HG02938 (cell line): ENCODE data around the gene MCOLN1.

Experiments
- ATAC-seq: cut with Tn5 transposase; IDR thresholded peaks from one replicate; pipeline ENCODE4 v1.9.1; 2021; ENCODE audit warnings: mild to moderate bottlenecking, moderate library complexity; ENCODE audit not compliant: unreplicated experiment

The MCOLN1 gene

GRCh38 chr19:7500811-7501450 is 21.5 kb upstream of the MCOLN1 start:
- ATAC-seq, result no peak

- no peak for ATAC-seq
These were observed 19.9 kb upstream of the MCOLN1 start for GRCh38 chr19:7502552-7502951.

- ATAC-seq, result no peak
These were observed 17.7 kb upstream of the MCOLN1 start for GRCh38 chr19:7504684-7505083.

GRCh38 chr19:7505288-7505681 is 17.1 kb upstream of the MCOLN1 start:
- no peak for ATAC-seq

GRCh38 chr19:7505682-7506384 is 16.6 kb upstream of the MCOLN1 start:
- no peak for ATAC-seq

GRCh38 chr19:7506385-7507328 is 15.8 kb upstream of the MCOLN1 start:
- ATAC-seq, result no peak

- ATAC-seq, result no peak
These were observed 14.5 kb upstream of the MCOLN1 start for GRCh38 chr19:7507884-7508283.

GRCh38 chr19:7509625-7510024 is 12.8 kb upstream of the MCOLN1 start:
- no peak for ATAC-seq

GRCh38 chr19:7512400-7512851 is 10.0 kb upstream of the MCOLN1 start:
- ATAC-seq, result no peak

- ATAC-seq, result no peak
These were observed 8.4 kb upstream of the MCOLN1 start for GRCh38 chr19:7513809-7514642.

GRCh38 chr19:7515110-7515644 is 7.2 kb upstream of the MCOLN1 start:
- ATAC-seq, result no peak

GRCh38 chr19:7515645-7516151 is 6.7 kb upstream of the MCOLN1 start, which contains the start of gene ZNF358:
Gene ZNF358 (plus strand): TSS chr19:7516103. CDS start chr19:7519243, 3,140 bp downstream.
- no peak for ATAC-seq

GRCh38 chr19:7516333-7516732 is 6.1 kb upstream of the MCOLN1 start:
- ATAC-seq, result no peak

GRCh38 chr19:7516878-7517277 is 5.5 kb upstream of the MCOLN1 start:
- ATAC-seq, result no peak

GRCh38 chr19:7519361-7520130 is 2.9 kb upstream of the MCOLN1 start:
- no peak for ATAC-seq

- ATAC-seq, result no peak
These were observed 2.0 kb upstream of the MCOLN1 start for GRCh38 chr19:7520131-7521051.

GRCh38 chr19:7521551-7522071 is 813 bp upstream of the MCOLN1 start:
- no peak for ATAC-seq
